Fibroblast of mammary gland (primary cell): ENCODE data around the gene CD34.

Experiments used
- DNase-seq: peaks from one replicate; pipeline ENCODE4 v3.0.0-alpha.2; 2010; ENCODE audit warnings: low read depth
- H3K4me3 ChIP-seq: 2 replicates; pipeline ENCODE4 v1.5.1; 2011; ENCODE audit warnings: low read depth, mild to moderate bottlenecking, low read length, moderate library complexity; ENCODE audit not compliant: control insufficient read depth
- TF ChIP-seq, protein P1 (sequence below): conservative IDR thresholded peaks from 2 replicates; pipeline ENCODE4 v1.5.1; 2011; ENCODE audit warnings: low read depth, low read length, inconsistent platforms; ENCODE audit not compliant: control insufficient read depth, insufficient read depth

Gene CD34

GRCh38 chr1:207850621-207851407, 60.1 kb downstream of the CD34 start:
- TF ChIP-seq, protein P1, sequence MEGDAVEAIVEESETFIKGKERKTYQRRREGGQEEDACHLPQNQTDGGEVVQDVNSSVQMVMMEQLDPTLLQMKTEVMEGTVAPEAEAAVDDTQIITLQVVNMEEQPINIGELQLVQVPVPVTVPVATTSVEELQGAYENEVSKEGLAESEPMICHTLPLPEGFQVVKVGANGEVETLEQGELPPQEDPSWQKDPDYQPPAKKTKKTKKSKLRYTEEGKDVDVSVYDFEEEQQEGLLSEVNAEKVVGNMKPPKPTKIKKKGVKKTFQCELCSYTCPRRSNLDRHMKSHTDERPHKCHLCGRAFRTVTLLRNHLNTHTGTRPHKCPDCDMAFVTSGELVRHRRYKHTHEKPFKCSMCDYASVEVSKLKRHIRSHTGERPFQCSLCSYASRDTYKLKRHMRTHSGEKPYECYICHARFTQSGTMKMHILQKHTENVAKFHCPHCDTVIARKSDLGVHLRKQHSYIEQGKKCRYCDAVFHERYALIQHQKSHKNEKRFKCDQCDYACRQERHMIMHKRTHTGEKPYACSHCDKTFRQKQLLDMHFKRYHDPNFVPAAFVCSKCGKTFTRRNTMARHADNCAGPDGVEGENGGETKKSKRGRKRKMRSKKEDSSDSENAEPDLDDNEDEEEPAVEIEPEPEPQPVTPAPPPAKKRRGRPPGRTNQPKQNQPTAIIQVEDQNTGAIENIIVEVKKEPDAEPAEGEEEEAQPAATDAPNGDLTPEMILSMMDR: no peak
- no peak overlapping the region for H3K4me3 ChIP-seq
- DNase-seq: no peak

DNA sequence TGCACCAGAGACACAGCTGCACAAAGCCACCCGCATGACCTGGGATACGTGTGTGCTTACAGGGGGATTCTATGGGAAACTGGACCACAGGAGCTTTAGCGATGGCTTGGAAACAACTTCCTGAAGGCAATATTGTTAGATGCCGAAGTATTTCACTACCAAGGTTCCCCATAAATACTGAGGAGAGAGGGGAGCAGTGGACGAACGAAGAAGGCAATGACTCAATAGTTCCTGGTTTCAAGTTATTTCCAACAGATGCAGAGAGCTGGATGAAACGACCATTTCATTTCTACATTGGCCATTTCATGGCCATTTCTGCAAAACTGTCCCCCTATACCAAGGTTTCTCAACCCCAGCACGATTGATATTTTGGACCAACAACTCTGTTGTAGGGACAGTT, 61.3 kb downstream of the CD34 start:
- TF ChIP-seq, protein P1: no peak
- DNase-seq: no peak
- H3K4me3 ChIP-seq: no peak overlapping the region

- no peak overlapping the region for H3K4me3 ChIP-seq
- TF ChIP-seq, protein P1: no peak
- DNase-seq: no peak
Observed at GRCh38 chr1:207849016-207849415, 61.9 kb downstream of the CD34 start.

DNA sequence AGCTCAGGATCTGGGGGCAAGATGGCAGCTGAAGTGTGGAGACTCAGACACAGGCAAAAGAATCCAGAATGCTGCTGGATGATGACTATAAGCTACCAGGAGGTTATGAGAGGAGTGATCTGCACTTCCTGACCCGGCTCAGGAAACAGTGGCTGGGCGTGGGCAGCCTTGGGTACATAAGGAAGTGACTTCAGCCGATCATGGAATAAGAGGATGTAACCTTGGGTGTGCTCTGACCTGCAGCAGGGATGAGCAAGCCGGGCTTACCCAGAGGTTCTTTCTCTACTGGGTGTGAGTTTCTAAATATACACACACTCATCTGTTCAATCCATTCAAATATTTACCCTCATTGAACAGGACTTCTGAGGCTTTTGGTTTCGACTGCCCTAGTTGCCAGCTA, 62.7 kb downstream of the CD34 start:
- TF ChIP-seq, protein P1: no peak
- DNase-seq: peak; percentile 88
- H3K4me3 ChIP-seq: no peak overlapping the region

DNA sequence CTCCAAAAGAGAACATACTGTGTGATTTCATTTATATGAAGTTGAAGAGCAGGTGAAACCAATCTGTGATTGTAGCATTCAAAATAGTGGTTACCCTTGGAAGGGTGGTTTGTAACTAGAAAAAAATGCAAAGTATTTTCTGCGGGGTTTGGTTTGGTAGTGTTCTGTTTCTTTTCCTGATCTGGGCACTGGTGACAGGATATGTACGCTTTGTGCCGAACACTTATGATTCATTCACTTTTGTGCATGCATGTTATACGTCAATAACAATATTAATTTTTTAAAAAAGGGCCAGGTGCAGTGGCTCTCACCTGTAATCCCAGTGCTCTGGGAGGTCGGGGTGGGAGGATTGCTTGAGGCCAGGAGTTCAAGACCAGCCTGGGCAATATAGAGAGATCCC, 63.8 kb downstream of the CD34 start:
- no peak overlapping the region for H3K4me3 ChIP-seq
- DNase-seq: peak; percentile 70
- TF ChIP-seq, protein P1: no peak

- DNase-seq: no peak
- no peak overlapping the region for H3K4me3 ChIP-seq
- TF ChIP-seq, protein P1: no peak
Observed at GRCh38 chr1:207845109-207845508, 65.8 kb downstream of the CD34 start.
